Thymus (tissue), 11 donors: ENCODE measurements around the gene SBF1. TPM values are rescaled to one million over a fixed set of nuclear protein-coding genes. Genes with fewer than 3 reads are reported as not detected.

ENCODE experiments used
- DNase-seq, 9 donors: peaks; one replicate each; pipeline ENCODE4 v3.0.0-alpha.2; 2013; ENCODE audit warnings: low spot score in 9 of 9, low read depth in 6 of 9, missing footprints in 1 of 9
- H3K27ac ChIP-seq, 2 donors: one replicate each; pipeline ENCODE4 v1.5.1; 2013; ENCODE audit warnings: control low read depth in 1 of 2, low read depth in 1 of 2, low read length in 1 of 2, mild to moderate bottlenecking in 1 of 2, moderate library complexity in 1 of 2
- H3K27me3 ChIP-seq, 2 donors: one replicate each; pipeline ENCODE4 v1.5.1; 2013; ENCODE audit warnings: low read length in 1 of 2; ENCODE audit not compliant: control insufficient read depth in 2 of 2, insufficient read depth in 1 of 2
- H3K36me3 ChIP-seq, 2 donors: one replicate each; pipeline ENCODE4 v1.5.1; 2013; ENCODE audit warnings: low read length in 1 of 2, mild to moderate bottlenecking in 1 of 2, moderate library complexity in 1 of 2; ENCODE audit not compliant: control insufficient read depth in 2 of 2, insufficient read depth in 2 of 2
- H3K4me1 ChIP-seq, 2 donors: one replicate each; pipeline ENCODE4 v1.5.1; 2013; ENCODE audit warnings: low read length in 2 of 2; ENCODE audit not compliant: control insufficient read depth in 2 of 2, insufficient read depth in 2 of 2
- H3K4me3 ChIP-seq, 2 donors: one replicate each; pipeline ENCODE4 v1.5.1; 2013; ENCODE audit warnings: low read length in 2 of 2, control low read depth in 1 of 2, mild to moderate bottlenecking in 1 of 2
- H3K9me3 ChIP-seq, 2 donors: one replicate each; pipeline ENCODE4 v1.5.1; 2013; ENCODE audit warnings: low read length in 1 of 2, mild to moderate bottlenecking in 1 of 2; ENCODE audit not compliant: control insufficient read depth in 2 of 2, insufficient read depth in 1 of 2
- WGBS: extraction: QIAGEN DNeasy Blood & Tissue Kit; methylation state at CpG from one replicate; pipeline ENCODE4 v1.1.7; 2013; 5-methylcytosine and 5-hydroxymethylcytosine counted together
- polyA plus RNA-seq: library from polyadenylated mRNA; stranded (reverse); fragments of 200-250 nt; gene quantifications from one replicate; pipeline ENCODE4 v1.2.3, GENCODE V29; 2013
- total RNA-seq: library from RNA; stranded (reverse); fragments of 120-200 nt; gene quantifications from one replicate; pipeline ENCODE4 v1.2.4, GENCODE V29; 2013
- donor health status: healthy.

Gene SBF1
- total and polyA plus RNA-seq, 2 donors: 56.7 to 88.2 TPM

DNA sequence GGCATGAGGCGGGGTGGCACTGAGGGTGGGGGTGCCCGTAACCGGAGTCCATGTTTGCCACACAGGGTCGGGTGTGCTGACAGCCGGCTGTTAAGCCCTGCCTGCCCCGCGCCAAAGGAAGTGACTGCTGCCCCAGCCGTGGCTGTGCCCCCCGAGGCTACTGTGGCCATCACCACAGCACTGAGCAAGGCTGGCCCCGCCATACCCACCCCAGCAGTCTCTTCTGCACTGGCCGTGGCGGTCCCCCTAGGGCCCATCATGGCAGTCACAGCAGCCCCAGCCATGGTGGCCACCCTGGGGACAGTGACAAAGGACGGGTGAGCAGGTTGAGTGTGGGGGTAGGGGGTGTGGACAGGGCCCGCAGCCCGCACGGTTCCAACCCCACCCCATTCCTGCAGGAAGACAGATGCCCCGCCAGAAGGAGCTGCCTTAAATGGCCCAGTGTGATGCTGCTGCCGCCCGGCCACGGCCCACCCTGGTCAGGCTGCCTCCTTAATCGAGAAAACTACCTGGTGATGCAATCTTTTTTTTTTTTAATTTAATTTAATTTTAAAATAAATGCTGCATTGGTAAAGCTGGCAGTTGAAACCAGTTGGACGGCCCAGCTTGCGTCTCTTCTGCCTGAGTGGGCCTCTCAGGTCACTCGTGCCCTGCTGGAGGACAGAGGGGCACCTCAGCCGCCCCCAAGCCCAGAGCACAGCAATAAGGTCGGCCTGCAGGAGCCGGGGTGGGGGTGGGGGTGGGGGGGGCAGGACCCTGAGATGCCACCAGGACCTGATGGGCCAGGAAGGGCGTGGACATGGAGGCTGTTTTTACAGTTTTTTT lies 30.8 kb downstream of the SBF1 start:
- H3K4me1 ChIP-seq: peaks cover 0 to 16% of the 10 kb centered on the region in 2 donors
- H3K4me3 ChIP-seq: no peak overlapping the region
- peaks cover 84 to 90% of the 10 kb centered on the region in 2 donors for H3K36me3 ChIP-seq
- 90% methylated on average over 28 of the region's 28 CpGs for WGBS
- H3K9me3 ChIP-seq: no peaks in the 10 kb centered on the region
- H3K27ac ChIP-seq: no peak overlapping the region
- no peak for DNase-seq
- no peaks in the 10 kb centered on the region for H3K27me3 ChIP-seq

DNA sequence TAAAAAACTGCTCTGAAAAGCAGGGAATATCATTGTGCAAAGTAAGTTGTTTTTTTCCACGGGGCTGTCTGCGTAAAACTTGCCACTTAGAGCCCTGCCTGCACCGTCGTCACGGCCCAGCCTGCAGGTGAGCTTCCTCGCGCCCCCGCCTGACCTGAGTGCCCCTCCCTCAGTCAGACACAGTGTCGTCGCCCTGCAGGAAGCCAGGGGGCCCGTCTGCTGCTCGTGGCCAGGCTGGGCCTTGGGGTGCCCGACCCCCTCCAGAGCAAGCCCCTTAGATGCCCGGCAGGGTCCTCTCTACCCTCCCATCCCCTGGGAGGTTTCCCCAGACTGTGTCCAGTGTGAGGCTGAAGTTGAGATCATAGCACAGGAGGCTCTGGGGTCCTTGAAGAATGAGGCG lies 31.6 kb downstream of the SBF1 start:
- no peak for DNase-seq
- Histone ChIP-seq H3K9me3 (no peaks in the 10 kb centered on the region), H3K27me3 (no peaks in the 10 kb centered on the region), H3K27ac (no peak overlapping the region), H3K36me3 (peaks cover 84 to 90% of the 10 kb centered on the region in 2 donors), H3K4me1 (peaks cover 0 to 16% of the 10 kb centered on the region in 2 donors), H3K4me3 (no peak overlapping the region)
- 93% methylated on average over 15 of the region's 15 CpGs for WGBS

DNA sequence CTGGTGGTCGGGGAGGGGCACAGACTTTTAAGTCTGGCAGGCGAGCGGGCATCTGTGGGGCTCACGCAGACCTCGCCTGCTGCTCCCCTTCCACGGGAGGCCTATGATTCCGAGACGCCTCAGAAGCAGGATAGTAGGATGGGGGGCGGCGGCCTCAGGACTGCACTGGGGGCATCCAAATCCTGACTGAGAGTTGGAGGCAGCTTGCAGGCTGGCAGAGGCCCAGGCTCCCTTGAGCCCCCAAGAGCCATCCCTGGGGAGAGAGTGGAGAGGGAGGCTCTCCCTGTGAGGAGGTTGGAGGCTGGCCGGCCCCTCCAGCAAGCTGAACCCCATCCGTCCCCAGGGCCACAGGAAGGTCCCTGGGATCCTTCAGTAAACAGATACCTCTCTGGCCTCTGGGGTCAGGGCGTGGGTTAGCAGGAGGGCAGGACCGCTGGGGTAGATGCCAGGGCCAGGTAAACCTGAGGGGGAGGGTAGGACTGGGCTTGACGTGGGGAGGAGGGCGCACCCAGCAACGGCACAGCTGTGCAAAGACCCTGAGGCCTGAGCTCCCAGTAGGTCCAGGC lies 33.3 kb downstream of the SBF1 start:
- Histone ChIP-seq H3K4me1 (peaks cover 0 to 16% of the 10 kb centered on the region in 2 donors), H3K9me3 (no peaks in the 10 kb centered on the region), H3K27me3 (no peaks in the 10 kb centered on the region), H3K36me3 (peaks cover 84 to 90% of the 10 kb centered on the region in 2 donors), H3K4me3 (no peak overlapping the region), H3K27ac (no peak overlapping the region)
- DNase-seq: no peak
- 96% methylated on average over 17 of the region's 17 CpGs for WGBS

DNA sequence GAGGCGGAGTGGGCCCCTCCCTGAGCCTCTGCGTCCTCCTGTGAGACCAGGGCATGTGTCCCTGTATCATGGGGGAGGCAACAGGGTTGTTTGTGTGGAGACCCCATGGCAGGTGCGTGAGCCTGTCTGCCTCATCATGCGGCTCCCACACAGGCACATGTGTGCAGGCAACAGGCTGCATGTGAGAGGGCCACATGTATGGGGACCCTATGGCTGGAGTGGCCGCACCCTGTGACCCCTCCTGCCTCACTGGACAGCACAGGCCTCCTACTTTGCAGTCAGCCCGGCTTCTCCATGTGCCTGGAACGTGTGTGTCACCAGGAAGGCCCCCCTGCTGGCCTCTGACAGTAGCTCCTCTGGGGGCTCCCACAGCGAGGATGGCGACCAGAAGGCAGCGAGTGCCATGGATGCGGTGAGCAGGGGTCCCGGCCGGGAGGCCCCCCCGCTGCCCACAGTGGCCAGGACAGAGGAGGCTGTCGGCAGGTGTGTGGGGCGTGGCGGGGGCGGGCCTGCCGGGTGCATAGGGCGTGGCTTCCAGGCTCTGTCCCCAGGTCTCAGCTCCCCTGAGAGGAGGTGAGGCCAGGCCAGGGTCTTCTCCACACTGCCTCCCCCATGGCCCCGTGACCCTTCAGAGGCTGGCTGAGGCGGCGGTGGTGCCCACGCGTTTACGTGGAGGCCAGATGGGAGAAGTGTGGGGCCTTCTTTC lies 34.1 kb downstream of the SBF1 start:
- WGBS: 98% methylated on average over 26 of the region's 26 CpGs
- Histone ChIP-seq H3K4me1 (peaks cover 0 to 12% of the 10 kb centered on the region in 2 donors), H3K27ac (no peak overlapping the region), H3K4me3 (no peak overlapping the region), H3K36me3 (peaks cover 84 to 90% of the 10 kb centered on the region in 2 donors), H3K27me3 (no peaks in the 10 kb centered on the region), H3K9me3 (no peaks in the 10 kb centered on the region)
- DNase-seq: no peak

DNA sequence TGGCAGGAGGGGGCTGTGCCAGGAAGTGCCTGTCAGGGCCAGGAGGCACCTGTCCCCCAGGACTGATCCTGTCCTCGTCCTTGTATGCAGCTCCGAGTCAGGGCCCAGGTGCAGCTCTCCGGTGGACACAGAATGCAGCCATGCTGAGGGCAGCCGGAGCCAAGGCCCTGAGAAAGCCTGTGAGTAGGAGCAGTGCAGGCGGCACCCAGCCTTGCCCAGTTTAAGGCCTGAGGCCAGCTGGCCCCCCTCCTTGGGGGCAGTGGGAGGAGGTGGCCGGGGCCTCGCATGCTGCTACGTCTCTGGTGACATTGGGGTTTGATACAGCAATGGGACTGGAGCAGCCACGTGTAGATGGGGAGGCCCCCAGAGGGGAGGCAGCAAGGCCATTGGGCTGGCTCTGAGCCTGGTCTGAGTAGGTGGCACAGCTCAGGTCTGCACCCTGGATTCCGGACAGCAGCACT lies 34.9 kb downstream of the SBF1 start:
- peaks cover 84 to 90% of the 10 kb centered on the region in 2 donors for H3K36me3 ChIP-seq
- 90% methylated on average over 10 of the region's 10 CpGs for WGBS
- H3K9me3 ChIP-seq: no peaks in the 10 kb centered on the region
- no peaks in the 10 kb centered on the region for H3K27me3 ChIP-seq
- peaks cover 0 to 9% of the 10 kb centered on the region in 2 donors for H3K4me1 ChIP-seq
- no peak for DNase-seq
- no peak overlapping the region for H3K27ac ChIP-seq
- H3K4me3 ChIP-seq: no peak overlapping the region

DNA sequence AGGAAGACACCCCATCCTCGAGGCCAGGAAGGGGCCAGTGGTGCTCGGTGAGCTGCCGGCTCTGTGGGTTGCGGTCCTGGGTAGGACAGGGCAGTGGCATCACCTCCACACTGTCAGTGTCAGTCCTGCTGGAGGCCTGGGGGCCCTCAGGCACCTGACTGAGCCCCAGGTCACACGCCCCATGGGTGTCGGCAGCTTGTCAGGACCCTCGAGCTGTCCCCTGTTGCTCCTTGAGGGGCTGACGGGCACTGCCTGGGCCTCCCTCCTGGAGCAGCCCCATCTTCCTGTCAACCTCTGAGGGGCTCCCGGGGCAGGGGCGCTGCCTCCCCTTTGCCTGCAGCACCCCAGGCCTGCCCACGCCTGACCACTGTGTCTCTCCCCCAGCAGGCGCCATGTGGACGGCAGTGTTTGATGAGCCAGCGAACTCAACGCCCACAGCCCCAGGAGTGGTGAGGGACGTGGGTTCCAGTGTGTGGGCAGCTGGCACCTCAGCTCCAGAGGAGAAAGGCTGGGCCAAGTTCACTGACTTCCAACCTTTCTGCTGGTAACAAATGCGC lies 35.4 kb downstream of the SBF1 start:
- no peak for DNase-seq
- 95% methylated on average over 17 of the region's 17 CpGs for WGBS
- no peaks in the 10 kb centered on the region for H3K9me3 ChIP-seq
- no peaks in the 10 kb centered on the region for H3K27me3 ChIP-seq
- H3K36me3 ChIP-seq: peaks cover 85 to 88% of the 10 kb centered on the region in 2 donors
- no peak overlapping the region for H3K27ac ChIP-seq
- H3K4me3 ChIP-seq: no peak overlapping the region
- H3K4me1 ChIP-seq: peaks cover 0 to 6% of the 10 kb centered on the region in 2 donors

DNA sequence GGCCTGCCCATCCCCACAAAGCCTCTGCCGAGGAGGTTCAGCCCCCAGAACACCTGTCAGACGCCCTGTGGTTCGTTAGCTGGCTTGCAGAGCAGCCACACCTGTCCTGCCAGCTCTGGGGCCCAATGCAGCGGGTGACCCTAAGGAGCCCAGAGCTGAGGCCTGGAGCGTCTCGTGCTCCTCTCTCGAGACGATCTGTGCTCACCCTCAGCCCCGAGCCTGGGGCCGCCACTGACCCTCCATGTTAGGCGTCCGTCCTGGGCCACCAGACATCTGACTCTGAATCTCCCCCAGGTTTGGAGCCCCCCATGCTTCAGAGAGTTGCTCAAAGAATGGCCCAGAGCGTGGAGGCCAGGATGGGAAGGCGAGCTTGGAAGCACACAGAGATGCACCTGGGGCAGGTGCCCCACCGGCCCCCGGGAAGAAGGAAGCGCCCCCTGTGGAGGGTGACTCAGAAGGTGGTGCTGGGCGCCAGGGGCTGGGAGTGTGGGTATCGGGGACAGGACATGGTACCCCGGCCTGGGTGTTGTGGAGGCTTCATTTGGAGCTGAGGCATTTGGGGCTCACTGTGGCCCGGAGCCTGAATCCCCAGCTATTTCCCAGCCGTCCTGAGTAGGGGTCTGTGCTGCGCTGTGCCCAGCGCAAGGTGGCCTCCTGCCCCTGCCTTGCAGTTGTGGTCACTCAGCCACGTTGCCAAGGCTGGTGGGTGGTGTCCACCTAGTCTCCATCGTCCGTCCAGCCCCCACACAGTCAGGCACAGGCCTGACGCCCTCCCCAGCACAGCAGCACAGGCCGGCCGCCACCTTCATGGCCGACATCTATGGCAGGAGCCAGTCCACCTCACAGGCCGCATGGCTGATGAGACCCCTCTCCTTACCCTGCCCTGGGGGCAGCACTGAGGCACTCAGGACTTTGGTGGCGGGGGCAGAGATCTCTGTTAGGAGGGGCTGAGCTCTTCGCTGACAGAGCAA lies 36.2 kb downstream of the SBF1 start:
- WGBS: 94% methylated on average over 34 of the region's 34 CpGs
- H3K9me3 ChIP-seq: no peaks in the 10 kb centered on the region
- H3K27ac ChIP-seq: no peak overlapping the region
- H3K27me3 ChIP-seq: no peaks in the 10 kb centered on the region
- DNase-seq: no peak
- H3K4me3 ChIP-seq: no peak overlapping the region
- H3K4me1 ChIP-seq: peaks cover 0 to 6% of the 10 kb centered on the region in 2 donors
- H3K36me3 ChIP-seq: peaks cover 80 to 82% of the 10 kb centered on the region in 2 donors

DNA sequence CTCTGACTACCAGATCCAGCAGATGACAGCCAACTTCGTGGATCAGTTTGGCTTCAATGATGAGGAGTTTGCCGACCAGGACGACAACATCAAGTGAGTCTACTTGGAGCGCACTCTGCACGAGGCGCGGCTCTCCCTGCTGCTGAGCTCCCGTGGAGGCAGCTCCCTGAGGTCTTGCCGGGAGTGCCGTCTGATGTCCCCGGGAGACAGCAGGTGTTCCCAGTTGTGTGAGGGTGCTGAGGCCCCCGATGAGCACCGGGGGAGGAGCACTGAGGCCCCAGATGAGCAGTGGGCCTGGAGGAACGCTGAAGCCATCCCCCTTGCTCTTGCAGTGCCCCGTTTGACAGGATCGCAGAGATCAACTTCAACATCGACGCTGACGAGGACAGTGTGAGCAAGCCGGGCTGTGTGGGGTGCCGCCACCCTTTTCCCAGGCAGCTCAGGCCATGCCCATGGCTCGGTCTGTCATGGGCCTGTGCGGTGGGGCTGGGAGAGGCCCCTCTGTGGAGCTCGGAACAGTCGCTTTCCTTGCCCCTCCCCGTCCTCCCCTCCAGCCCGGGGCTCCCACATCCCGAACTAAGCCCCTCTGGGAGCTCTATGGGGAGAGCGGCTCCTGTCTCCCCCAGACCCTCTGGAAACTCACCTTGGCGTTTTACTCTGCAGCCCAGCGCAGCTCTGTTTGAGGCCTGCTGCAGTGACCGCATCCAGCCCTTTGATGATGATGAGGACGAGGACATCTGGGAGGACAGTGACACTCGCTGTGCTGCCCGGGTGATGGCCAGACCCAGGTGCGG lies 37.1 kb downstream of the SBF1 start:
- H3K4me3 ChIP-seq: no peak overlapping the region
- 96% methylated on average over 36 of the region's 36 CpGs for WGBS
- no peak for DNase-seq
- H3K36me3 ChIP-seq: peaks cover 78 to 82% of the 10 kb centered on the region in 2 donors
- no peak overlapping the region for H3K27ac ChIP-seq
- H3K9me3 ChIP-seq: no peaks in the 10 kb centered on the region
- peaks cover 0 to 6% of the 10 kb centered on the region in 2 donors for H3K4me1 ChIP-seq
- no peaks in the 10 kb centered on the region for H3K27me3 ChIP-seq
